NCI-H345 treated with DMSO at 0.1 percent for 48 hours (cell line): ENCODE measurements around the gene ANKRA2.
"Not testable (repeated sequence)": the region's sequence is repeated elsewhere in the genome, so short reads cannot be mapped to it uniquely, and the experiment has no call there.

ENCODE experiments used
- DNase-seq: peaks from one replicate; lab custom pipeline; 2025; ENCODE audit not compliant: unreplicated experiment; lab: John Stamatoyannopoulos, UW

ANKRA2 gene

GRCh38 chr5:73550016-73550415 lies 15.4 kb downstream of the ANKRA2 start:
- no peak for DNase-seq

GRCh38 chr5:73545403-73545779 lies 20.0 kb downstream of the ANKRA2 start:
- no peak for DNase-seq

DNA sequence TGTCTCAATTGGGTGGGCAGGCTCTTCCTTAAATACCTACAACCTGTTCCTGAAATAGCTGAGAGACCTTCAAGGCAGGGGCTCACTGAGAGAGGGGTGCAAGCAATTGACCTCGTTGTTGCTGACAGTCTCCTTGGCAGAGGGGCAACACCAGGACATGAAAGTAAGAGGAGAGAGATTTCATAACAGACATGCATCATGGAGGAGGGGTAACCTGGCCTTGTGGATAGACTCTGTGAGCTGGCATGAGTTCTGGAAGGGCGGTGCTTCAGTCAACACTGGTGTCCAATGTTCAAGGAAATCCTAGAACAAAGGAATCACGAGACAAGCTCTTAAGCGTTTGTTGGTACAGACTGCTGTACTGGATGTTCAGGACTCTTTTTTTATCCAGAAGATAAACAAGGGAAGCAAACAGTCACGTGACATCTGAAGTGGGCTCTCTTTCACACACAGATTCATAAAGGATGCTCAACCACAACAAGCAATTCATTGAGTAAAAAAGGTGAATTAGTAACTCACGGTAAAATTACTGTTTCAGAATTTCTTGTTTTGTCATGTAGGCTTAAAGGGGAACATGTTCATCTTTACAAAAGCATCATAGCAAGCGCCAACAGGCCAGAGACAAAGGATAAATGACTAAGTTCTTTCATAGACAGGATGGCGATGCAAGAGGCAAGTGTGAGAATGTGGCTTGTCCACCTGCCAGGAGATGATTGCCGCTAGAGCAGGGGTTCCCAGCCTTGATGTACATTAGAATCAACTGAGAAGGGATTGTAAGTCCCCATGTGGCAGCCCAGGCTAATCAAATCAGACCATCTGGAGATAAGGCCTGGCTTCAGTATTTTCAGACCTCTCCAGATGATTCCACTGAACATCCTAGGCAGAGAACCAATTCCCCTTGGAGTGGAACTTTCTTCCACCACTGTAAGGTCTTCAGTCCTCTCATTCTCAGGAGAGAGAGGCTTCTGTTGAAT lies 20.7 kb downstream of the ANKRA2 start:
- DNase-seq = peak; percentile 94

DNA sequence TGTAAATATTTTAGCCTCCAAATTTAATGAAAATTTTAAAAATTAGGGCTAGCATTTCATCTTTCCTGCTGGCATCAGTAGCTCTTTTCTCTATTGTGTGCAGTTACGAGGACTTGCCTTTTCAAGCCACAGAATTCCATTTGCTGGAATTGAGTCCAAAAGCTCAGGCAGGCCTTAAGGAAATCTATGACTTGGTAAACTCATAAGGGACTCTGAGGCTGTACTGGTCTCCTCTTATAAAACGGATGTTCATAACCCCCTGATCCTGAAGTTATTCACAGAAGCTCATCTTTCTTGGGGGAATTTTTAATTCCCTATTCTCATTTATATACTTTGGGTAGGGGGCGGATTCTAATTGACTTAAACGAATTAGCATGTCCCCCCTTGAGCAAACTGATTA lies 23.4 kb downstream of the ANKRA2 start:
- no peak for DNase-seq

GRCh38 chr5:73540192-73540591 lies 25.2 kb downstream of the ANKRA2 start:
- DNase-seq = no peak

DNA sequence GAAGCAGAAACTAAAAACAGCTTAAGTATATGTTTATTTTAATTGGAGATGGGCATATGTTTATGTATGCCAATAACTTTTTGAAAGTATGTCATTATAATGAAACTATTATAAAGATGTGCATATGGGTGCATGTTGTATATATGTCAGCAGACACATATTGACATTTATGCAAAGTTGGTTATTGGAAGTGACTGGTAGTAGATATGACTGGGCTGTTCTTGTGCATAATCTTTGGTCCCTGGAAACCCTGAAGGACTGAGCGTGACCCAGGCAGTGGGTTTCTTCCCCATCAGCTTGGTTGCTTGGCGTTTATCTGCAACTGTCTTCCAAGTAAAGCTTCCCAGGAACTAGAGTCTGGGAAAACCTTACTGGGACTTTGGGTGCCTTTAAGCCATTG lies 25.7 kb downstream of the ANKRA2 start:
- no peak for DNase-seq

- no peak for DNase-seq
Measured at GRCh38 chr5:73534971-73535370, 30.5 kb downstream of the ANKRA2 start.

DNA sequence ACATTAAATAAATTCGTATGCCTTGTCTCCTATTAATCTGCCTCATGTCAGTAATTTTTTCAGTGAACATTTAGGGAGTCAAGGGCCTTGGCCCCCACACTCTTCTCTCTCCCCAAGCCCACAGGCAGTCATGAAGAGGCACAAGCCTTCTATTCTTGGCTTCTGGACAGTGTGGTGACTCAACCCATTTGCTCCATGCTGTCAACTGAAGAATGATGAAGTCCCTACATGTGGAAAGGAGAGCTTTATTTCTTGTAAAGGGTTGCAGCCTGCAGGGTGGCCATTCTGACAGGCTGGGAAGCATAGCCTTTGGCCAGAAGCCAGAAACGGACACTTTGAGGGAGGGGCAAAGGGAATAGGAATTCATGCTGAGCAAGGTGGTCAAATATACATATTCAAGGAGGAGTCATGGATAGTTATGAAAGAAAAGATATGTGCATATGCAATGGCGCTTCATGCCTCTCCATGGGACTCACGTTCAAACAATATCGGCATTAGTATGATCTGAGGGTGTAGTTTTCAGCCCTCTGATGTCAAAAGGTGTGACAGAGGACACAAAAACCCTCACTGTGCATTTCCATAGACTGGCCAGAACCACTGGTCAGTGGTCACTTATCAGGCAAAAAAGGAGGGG lies 31.3 kb downstream of the ANKRA2 start:
- no peak for DNase-seq

- no peak for DNase-seq
Measured at GRCh38 chr5:73532195-73532594, 33.2 kb downstream of the ANKRA2 start.

GRCh38 chr5:73531356-73531755 lies 34.1 kb downstream of the ANKRA2 start:
- no peak for DNase-seq

GRCh38 chr5:73529081-73529480 lies 36.4 kb downstream of the ANKRA2 start:
- no peak for DNase-seq

DNA sequence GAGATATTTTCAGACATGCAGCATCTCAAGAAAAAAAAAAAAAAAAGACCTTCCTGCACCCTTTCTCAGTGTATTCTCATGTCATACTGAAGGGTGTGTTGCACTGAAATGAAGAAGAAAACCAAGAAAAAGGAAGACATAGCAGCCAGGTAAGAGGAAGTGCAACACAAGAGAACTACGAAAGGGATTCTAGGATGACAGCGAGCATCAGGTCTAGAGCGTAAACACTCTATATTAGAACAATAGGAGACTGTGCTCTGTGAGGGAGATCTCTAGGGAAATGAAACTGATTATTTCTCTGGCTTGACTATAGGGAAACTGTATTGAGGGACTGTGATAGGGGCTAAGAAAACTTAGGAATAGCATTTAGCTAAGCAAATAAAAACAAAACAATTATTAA lies 37.2 kb downstream of the ANKRA2 start:
- peak; percentile 7 for DNase-seq

DNA sequence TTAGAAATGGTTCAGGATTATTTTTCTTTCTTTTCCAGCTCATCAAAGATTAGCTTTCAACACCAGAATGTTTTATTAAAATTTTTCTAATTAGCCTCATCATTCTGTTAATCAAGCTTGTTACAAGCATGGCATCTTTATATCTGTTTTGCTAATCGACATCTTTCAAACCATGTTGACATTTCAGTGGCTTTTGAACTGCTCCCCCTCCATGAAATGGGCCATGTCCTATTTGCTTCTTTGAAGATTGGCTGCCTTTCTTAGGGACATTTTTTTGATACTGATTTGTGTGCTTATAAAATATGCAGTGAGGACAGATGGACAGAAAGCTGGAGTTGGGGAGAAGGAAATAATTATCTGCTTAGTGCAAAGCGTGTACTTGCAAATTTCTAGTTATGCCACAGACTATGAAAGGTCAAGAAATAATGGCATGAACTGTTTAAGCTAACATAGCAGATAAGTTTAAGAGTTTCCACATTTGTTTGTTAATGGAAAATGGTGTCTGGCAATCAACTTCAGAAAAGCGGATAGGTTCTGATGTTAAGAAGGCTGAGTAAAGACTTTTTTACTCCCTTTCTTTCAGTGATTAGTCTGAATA lies 39.7 kb downstream of the ANKRA2 start:
- no peak for DNase-seq

GRCh38 chr5:73523861-73524260 lies 41.6 kb downstream of the ANKRA2 start:
- DNase-seq = no peak

DNA sequence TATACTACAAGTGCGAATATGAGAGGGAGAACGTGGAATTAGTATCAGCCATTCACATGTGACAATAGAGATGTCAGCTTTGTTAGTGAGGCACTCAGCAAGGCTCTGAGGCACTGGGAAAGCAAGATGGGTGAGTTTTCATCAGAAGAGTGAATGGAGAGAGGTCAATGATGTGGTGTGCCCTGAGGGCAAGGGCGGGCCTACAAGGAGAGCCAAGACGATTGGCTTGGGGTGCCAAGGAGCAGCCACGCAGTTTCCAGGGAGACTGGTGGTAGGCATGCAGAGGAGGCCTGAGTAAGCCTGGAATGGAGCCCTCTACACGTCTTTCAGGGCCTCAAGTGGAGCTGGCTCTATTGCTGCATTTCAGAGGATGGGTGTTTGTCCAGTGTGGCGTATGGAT lies 42.5 kb downstream of the ANKRA2 start:
- no peak for DNase-seq

GRCh38 chr5:73519531-73520283 lies 45.7 kb downstream of the ANKRA2 start:
- DNase-seq = peak; percentile 59

DNA sequence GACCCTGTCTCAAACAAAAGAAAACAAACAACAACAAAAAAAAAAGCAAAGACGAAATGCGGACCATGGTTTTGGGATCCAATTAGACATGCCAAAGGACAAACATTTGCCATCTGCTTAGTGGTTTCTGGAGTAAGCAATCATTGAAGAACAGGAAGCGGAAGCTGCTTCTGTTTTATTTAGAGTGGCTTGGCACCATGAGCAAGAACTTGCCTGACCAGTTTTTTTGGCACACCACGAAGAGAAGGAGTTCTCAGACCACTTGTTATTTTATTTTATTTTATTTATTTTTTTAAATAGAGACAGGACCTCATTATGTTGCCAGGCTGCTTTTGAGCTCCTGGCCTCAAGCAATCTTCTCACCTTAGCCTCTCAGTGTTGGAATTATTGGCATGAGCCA lies 50.2 kb downstream of the ANKRA2 start:
- peak; percentile 24 for DNase-seq

DNA sequence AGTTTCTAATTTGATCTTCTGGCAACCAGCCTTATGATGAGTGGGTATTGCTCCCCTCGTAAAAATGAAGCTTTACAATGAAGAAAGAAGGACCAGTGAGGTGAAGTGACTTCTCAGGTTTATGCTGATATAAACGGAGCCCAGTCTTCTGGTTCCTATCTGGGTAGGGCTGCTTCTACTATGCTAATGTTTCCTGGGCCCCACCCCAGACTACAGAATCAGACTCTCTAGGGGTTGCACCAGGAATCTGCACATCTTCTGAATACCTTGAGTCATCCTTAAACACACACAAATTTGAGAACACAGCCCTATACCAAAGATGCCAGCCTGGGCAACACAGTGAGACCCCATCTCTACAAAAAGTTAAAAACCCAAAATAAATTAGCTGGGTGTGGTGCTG lies 51.0 kb downstream of the ANKRA2 start:
- DNase-seq = no peak

DNA sequence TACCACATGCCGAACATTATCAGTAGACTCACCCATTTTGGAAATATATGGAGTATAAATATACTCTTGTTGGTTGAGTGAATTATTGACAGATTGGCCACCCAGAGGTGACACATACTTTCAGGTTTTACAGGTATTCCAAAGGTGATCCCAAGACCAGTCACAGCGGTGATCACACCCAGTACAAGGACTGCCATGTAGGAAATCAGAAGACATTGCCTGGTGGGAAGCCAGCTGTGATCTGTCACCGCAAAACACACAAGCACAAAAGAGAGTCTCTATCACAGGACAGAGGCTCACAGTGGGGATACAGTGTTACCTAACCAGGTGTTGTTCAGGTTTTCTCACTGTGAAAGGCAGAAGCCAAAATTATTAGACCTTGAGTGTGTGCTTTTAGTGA lies 51.4 kb downstream of the ANKRA2 start:
- no peak for DNase-seq

GRCh38 chr5:73508521-73508920 lies 56.9 kb downstream of the ANKRA2 start:
- DNase-seq = not testable (repeated sequence)

DNA sequence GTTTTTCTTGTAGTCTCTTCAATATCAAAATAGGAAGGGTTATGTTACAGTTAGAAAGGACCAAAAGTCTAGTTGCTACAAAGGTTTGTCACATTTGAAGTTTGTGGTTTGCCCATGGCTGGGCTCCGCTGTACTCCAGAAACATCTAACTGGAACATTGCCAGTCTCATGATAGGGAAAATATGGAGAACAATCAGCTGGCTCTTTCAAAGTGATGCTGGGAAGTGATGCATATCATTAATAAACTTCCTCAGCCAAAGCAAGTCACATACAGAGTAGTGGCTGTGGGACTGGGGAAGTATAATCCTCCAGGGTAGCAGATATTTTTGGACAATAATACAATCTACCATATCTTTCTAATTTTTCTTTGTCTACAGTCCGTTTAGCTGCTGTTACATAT lies 58.4 kb downstream of the ANKRA2 start:
- no peak for DNase-seq
